Suppressor macrophage treated with lipopolysaccharide for 1 hour (primary cell): ENCODE measurements around the gene TUBA8.
"Not testable (repeated sequence)": the region's sequence is repeated elsewhere in the genome, so short reads cannot be mapped to it uniquely, and the experiment has no call there.

Experiments used
- DNase-seq, 3 donors: peaks; one replicate each; pipeline ENCODE4 v3.0.0-alpha.2; 2020 to 2022

The TUBA8 gene

DNA sequence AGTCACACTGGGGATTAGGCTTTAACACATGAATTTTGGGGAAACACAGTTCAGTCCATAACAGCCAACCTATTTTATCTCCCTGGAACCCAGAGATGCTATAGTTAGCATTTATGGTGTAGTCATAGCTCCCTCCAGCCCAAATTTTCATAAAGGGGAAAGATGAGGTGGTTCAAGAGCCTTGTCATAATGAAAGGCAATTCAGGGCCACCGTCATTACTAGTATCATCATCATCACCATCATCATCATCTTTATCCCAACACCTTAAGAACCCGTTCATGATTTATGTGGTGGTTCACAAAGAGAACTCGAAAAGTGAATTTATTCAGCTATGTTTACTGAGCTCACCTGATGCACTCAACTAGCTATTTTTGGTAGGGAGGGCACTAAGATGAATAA lies 2.4 kb upstream of the TUBA8 start:
- DNase-seq, result no peak

DNA sequence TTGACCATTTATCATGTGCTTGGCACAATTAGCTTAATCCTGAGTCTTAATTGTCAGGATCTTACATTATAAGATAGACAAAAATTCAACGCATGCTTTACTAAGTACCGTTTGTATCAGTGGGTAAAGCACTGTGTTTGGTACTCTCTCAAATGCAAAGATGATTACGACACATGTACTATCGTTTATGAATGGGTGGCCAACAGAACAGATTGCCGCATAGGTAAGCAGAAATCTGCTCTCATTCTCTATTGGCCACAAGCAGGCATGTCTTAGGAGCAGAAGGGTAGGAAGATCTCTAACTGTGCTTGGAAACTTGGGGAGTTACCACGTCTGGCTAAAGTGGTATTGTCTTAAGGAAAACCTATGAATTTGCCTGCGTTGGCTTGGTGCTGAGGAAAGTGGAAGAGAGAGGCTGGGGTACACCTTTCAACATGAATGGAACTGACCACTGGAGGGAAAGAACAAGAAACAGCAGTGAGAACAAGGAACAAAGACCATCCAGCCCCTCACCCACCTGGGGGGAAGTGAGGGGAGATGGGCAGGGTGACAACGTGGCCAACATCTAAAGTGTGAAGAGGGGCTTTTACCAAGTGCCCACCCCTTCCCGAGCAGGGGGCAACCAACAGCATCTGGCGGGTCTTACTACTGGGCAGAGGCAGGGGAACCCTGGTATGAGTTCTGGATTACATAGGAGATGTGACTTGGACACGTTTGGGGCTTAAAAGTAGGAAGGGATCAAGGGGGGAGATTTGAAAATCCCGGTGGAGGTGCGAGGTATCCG lies 1.0 kb upstream of the TUBA8 start:
- DNase-seq, result no peak

DNA sequence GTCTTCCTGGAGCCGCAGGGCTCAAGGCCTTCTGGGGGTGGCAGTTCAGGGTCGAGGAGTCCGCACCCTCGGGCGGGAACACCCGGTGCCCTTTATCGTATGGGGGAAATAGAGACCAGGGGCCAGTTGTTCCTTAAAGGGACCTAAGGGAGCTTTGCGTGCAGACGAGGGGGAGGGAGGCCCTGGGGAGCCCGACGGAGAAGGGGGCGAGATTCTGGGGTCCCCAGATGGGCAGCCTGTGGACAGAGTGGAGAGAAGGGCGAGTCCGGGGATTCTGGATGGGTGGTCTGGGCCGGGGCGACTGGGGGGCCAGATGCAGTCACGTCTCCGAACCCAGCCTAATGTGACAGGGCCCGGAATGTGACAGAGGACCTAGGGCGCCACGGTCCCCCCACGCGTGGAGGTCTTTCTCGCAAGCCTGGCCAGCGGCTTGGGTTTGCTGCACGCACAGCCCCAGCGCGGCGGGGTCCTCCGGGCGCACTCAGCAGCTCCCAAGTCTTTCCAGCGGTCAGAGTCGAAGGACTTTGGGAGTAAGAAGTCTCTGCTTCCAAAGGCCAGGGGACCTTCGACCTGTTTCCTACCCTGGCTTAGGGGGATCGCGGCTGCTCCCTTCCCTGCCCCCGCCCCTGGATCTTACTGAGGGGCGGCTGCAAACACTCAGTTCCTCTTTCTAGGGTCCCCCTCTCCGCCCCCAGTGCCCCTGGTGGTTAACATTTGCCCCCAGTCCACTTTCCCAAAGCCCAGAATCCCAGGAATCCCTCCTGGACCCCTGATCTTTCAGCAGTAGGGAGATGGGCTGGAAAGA lies 547 bp downstream of the TUBA8 start:
- DNase-seq, result peak in 1 of 3 donors; percentile 16

DNA sequence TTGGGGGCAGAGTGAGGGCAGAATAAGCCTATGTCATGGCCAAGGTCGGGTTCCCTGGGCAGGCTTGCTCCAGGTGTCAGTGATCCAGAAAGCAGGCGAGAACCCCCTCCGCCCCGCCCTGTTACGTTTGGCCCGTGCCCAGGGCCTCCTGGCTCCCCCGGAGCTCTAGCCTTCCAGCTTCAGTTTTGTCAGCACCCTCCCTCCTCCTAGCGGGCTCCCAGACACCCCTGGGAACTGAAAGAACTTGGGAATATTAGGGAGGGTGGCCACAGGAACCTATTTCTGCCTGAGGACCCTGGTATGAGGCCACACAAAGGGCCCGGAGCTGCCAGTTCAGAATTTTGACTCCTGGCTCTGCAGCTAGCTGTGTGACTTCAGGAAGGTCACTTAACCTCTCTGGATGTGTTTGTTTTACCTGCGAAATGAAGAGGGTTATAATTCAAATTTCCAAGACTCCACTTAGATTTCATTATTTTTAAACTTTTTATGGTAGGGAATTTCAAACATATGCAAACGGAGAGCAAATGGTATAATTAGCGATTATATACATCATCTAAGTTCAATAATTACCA lies 1.2 kb downstream of the TUBA8 start:
- DNase-seq, result no peak

DNA sequence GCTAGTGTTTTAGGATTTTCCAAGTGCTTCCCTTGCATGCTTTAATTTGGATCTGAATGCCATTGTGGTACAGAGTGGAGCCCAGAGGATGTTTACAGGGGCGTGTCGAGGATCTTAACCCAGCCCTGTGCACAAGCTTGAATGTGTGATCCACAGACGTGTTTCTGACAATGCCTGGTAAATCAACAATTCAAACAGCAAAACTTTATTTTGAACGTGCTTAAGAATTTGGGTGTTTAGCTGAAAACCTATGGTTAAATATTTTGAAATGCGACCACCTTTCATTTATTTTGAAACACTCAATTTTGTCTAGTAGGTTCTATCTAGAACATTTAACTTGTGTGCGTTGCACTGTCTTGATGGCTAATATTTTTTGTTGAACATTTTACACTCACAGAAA lies 1.8 kb downstream of the TUBA8 start:
- no peak for DNase-seq

DNA sequence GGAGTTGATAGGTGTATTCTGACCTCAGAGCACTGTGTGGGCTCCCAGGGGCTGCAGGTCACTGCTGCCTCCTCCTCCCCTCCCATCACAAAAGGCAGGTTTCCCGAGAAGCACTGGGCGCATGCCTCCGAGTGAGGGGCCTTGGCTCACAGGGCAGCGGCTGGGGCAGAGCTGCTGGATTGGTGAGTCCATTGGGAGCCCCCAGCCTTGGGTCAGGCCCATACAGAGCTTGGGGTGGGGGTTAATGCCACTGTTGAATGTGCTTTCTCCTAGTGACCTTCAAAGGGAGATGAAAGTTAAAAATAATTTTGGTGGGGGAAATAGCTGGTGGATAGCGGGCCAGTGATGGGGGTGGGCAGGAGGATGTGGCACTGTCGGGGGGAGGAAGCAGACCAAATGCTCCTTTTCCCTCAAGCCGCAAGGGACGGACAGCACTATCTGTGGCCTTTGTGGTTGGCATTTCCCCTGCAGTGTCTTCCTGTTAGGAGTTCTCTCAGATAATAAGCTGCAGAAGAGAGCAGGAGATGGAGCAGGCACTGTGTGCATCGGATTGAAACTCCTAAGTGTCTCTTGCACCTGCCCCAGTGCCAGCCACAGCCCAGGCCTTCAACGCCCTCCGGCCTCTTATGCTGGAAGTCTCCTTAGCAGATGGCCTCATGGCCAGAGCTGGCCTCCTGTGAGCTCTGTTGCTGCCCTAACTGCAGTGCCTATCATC lies 3.2 kb downstream of the TUBA8 start:
- DNase-seq, result peak; percentile 41 to 46 (median 45)

DNA sequence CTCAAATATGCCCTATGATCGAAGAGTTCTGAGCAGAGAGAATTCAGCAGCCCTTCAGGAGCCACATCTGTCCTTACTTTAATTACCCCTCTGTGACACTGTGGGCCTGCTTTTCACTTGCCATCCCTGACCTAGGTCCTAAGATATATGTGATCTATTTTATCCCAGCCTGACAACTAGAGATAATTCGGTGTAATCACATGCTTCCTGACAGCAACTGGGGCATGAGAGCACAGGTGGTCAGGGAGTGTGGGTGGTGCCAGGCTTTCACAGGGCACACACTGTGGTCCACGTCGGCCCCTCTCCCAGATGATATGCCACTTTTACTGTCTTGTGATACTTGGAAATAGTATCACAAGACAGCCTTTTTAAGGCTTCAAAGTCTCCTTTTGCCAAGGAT lies 3.9 kb downstream of the TUBA8 start:
- DNase-seq, result no peak

DNA sequence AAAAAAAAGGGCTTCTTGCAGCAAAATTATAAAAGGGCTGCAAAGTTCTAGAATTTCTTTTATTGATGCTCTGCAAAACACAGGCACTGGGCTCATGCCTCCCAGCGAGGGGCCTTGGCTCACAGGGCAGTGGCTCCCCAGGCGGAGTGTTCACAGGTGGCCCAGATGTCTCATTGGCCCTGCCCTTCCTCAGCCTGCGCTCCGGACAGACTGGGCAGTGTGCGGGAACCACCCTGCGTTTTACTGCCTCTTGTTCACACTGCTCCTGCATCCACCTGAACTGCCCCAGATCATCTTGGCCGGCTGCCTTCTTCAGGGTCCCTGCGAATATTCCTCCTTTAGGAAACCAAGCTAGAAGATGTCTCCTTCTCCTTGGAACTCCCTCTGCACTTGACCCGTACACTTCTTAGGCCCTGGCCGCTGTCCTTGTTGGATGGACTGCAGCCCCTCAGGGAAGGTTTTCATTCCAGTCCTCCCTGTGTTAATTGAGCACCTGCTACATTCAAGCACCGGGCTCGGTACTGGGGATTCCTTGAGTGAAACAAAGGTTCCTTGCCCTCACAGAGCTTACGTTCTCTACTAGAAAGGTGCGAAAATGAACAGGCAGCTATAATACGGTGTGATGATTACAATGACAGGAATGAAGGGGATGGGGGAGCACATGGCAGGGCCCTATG lies 4.5 kb downstream of the TUBA8 start:
- DNase-seq, result no peak

DNA sequence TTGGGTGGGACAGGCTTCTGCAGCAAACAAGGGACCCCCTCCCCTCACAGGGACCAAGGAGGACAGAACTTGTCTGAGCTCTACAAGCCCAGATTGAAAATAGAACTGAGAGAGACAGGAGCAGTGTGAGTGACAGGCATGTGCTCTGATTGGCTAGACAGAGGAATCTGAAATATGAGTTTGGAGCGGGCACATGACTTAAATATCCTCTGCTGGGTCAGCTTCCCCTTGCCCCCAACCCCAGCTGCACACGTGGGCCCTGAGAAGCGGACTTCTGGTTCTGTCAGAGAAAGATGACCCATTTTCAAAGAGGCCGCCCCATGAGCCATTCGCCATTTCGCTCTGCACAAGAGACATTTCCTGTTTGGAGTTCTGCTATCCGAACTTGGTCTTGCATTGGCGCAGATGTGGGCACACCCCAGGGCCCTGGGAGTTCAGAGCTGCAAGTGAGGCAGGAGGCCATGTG lies 5.3 kb downstream of the TUBA8 start:
- peak; percentile 20 to 39 (median 30) for DNase-seq

DNA sequence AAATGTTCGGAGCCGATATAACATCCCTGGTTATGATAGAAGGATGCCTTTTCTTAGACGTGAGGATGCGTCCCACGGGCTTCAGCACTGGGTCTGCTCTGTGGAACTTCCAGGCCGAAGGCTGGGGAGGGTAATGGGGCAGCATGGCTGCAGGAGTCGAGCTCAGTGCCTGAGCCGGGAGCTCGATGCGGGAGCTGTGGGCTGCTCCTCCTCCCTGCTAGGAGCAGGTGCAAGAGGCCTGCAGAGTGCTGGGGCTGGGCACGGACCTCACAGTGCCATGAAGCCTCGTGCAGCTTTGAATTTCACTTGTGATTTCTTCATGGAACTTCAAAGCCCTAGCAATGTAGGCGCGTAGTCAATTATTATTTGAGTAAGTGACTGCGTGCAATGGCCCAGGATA lies 6.0 kb downstream of the TUBA8 start:
- no peak for DNase-seq

DNA sequence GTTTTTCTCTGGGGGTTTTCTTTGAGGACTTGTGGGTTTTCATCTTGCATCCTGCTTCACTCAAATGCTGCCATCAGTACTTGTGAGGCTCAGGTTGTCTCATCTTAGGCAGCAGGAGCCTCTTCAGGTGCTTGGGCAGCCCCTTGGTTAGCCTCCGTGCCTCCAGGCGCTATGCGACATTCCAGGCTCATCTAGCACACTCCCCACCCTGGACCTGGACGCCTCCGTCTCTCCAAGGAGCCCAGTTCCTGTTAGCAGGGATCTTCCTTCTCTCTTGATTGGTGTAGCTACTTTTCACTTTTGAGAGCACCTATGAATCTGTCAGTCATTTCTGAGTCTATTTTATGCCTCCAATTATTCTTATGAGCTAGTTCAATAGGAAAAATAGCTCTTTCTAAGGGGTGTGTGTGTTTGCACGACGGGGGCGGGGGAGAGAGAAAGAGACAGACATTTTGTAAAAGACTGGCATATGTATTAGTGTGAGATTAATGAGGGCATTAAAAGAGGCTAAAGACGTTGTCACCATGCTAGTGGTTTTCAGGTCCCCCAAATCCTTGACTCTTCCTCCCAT lies 7.8 kb downstream of the TUBA8 start:
- no peak for DNase-seq

DNA sequence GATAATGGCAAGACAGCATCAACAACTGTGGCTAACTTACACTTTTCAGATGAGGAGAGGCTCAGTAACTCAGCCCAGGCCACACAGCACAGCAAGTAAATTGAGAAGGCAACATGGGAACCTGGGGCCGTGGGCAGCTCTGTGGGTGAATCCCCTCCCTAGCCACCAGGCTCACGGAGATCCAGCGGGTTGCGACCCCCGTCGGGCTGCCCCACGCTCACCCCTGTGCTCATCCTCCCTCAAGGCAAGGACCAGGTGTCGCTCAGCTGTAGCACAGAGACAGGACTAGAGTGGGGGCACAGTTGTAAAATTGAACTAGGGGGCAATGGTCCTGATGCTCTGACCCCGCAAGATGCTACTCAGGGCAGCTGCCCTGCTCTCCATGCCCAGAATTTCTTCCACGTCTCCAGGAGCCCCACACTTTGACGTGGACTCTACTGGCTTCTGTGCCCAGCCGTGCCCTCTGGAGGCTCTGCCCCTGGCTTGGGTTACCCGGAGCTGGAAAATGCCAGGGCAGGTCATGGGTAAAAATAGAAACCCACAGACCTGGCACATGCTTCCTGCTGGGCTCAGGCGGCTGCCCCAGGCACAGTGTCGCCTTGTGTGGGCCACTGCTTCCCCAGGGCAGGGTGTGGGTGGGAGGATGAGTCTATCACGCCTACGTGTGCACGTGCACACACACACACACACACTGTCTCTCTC lies 9.0 kb downstream of the TUBA8 start:
- DNase-seq, result peak; percentile 58 to 71 (median 60)

DNA sequence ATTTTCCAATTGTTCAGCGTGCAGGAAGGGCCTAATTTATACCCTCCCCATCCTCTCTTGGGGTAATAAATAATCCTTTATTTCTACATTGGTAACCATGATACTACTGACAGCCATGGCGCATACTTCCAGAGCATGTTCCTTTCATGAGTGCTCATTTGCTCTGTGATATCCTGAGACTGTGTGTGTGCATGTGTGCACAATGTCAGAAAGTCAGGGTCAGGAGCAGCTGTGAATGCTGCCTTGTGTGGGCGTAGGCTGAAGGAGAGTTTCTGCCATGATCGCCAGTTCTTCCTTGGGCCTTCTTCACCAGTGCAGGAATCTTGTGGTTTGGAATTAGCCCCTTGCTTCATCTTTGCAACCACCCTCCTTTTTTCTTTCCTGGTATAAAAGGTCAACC lies 10.2 kb downstream of the TUBA8 start:
- no peak for DNase-seq

DNA sequence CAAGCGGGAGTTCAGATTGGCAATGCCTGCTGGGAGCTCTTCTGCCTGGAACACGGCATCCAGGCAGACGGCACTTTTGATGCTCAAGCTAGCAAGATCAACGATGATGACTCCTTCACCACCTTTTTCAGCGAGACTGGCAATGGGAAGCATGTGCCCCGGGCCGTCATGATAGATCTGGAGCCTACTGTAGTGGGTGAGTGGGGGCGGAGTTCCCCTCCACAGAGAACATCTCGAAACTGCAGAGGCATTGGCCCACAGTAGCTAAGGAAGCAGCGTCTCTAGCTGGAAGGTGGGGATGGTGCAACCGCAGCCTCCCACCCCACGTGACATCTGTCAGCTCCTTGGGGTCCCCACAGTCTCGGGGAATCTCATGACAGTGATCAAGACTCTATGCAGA lies 10.9 kb downstream of the TUBA8 start:
- DNase-seq, result peak in 2 of 3 donors; percentile 32 to 34

DNA sequence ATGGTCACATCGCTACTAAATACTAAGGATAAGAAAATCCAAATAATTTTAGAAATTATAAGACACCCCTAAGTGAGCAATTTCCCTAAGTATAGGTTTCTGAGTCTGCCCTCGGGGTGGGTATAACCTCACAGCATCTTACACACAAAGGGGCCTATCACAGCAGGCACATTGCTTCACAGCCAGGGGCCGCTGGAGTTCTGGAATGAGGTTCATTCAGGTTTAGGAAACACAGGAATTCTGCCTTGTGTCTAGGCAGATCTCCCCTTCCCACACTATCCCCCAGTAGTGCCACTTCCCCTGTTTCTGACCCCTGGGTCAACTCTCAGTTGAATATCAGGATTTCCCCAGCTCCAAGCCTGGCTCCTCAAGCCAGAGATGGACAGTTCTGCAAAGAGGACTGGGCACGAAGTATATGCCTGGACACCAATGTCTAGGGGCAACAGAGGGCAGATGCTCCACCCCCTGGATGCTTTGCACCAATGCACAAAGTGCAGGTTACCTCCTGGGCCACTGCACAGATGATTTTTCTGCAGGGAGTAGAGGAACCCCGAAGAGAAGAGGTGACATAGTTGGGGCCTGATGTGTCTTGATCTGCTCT lies 11.4 kb downstream of the TUBA8 start:
- no peak for DNase-seq

DNA sequence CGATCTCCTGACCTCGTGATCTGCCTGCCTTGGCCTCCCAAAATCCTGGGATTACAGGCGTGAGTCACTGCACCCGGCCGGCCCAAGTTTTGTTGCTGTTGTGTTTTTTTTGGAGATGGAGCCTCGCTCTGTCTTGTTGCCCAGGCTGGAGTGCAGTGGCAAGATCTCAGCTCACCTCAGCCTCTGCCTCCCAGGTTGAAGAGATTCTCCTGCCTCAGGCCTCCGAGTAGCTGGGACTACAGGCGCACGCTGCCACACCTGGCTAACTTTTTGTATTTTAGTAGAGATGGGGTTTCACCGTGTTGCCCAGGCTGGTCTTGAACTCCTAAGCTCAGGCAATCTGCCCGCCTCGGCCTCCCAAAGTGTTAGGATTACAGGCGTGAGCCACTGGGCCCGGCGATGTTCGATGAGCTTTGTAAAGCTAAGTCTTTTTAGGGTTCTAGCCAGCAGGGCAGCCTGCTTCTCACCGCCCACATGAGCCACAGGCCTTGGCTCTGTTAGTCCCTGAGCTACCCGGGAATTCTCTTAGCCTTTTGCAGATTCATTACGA lies 12.9 kb downstream of the TUBA8 start:
- not testable (repeated sequence) for DNase-seq

DNA sequence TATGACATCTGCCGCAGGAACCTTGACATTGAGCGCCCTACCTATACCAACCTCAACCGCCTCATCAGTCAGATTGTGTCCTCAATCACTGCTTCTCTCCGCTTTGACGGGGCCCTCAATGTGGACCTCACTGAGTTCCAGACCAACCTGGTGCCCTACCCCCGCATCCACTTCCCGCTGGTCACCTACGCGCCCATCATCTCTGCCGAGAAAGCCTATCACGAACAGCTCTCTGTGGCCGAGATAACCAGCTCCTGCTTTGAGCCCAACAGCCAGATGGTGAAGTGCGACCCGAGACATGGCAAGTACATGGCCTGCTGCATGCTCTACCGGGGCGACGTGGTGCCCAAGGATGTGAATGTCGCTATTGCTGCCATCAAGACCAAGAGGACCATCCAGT lies 16.0 kb downstream of the TUBA8 start:
- no peak for DNase-seq

DNA sequence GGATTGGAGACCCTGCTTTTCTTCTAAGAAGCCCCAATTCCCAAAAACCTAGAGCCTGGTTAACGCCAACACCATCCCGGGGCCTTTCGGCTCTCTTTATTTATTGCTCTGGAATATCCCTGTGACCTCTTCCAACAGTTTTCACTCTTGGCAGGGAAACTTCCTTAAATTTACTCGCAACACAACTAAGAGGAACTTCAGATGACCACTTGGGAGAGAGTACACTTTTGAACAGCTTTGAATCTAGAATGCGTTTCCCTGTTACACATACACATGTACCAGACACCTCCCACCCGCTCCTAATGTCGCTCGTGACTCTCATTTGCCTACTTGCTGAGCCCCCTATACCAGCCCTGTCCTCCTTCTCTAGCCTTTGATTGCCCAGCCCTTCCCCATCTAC lies 19.4 kb downstream of the TUBA8 start:
- peak; percentile 37 to 70 (median 43) for DNase-seq

DNA sequence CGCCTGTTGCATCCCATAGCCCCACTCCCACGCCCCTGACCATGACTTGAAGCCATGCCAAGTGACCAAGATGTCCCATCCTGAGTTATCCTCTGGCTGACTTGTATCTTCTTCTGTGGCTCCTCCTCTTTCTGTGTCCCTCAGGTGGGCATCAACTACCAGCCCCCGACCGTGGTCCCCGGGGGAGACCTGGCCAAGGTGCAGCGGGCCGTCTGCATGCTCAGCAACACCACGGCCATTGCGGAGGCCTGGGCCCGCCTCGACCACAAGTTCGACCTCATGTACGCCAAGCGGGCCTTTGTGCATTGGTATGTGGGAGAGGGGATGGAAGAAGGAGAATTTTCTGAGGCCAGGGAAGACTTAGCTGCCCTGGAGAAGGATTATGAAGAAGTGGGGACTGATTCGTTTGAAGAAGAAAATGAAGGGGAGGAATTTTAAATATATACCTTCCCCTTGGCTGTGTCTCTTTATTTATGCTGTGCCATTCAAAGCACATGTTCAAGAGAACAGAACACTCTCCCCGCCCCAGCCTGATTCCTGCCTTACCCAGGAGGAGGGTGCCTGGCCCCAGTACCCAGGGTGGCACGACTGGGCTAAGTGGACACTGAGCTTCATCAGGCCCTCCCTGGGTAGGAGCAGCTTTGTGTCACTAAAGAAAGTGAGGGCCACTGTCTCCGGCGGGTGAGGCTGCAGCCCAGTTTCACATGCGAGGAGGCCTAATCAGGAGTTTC lies 20.3 kb downstream of the TUBA8 start:
- DNase-seq, result no peak

DNA sequence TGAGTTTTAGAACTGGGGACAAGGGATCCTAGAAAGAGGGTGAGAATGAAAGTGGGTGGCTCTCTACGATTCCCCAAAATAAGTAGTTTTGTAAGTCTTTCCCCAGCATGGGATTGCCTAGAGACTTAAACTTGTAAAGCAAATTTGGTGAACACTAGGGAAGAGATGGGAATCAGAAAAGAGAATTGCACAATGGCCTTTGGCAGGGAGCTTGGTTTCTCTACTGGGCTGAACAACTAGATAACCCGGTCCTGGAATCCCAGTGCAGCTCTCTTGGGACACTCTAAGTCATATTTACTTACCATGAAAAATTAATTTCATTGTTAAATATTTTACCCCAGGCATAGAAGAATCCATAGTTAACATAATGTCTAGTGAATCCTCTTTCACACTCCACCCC lies 22.8 kb downstream of the TUBA8 start:
- no peak for DNase-seq
